GM06990 (cell line): ENCODE results near the gene PIAS2.

Experiments used
- DNase-seq: peaks from one replicate; pipeline ENCODE4 v3.0.0-alpha.2; 2011; ENCODE audit not compliant: insufficient read length; ENCODE audit errors: extremely low read depth
- H3K27me3 ChIP-seq: replicated peaks from 2 replicates; pipeline ENCODE4 v1.6.0; 2011; ENCODE audit warnings: low read length; ENCODE audit not compliant: control insufficient read depth, insufficient read depth
- H3K36me3 ChIP-seq: 2 replicates; pipeline ENCODE4 v1.5.1; 2011; ENCODE audit warnings: low read length; ENCODE audit not compliant: control insufficient read depth, insufficient read depth
- H3K4me3 ChIP-seq: replicated peaks from 2 replicates; pipeline ENCODE4 v1.5.1; 2011; ENCODE audit warnings: low read depth, mild to moderate bottlenecking, control low read depth, low read length
- CTCF ChIP-seq: IDR thresholded peaks from 2 replicates; pipeline ENCODE4 v1.5.1; 2011; ENCODE audit warnings: low read length, control low read depth, mild to moderate bottlenecking, inconsistent platforms; ENCODE audit not compliant: insufficient read depth, poor library complexity, severe bottlenecking

Gene PIAS2

GRCh38 chr18:46794607-46795006, 122.7 kb downstream of the PIAS2 start:
- no peak for TF ChIP-seq CTCF
- DNase-seq: no peak
- H3K27me3 ChIP-seq: no peaks in the 10 kb centered on the region
- H3K36me3 ChIP-seq: no peaks in the 10 kb centered on the region
- H3K4me3 ChIP-seq: no peak overlapping the region

GRCh38 chr18:46793565-46793964, 123.7 kb downstream of the PIAS2 start:
- DNase-seq: no peak
- no peaks in the 10 kb centered on the region for H3K27me3 ChIP-seq
- H3K4me3 ChIP-seq: no peak overlapping the region
- H3K36me3 ChIP-seq: no peaks in the 10 kb centered on the region
- peak; percentile 5 for TF ChIP-seq CTCF

- DNase-seq: no peak
- no peaks in the 10 kb centered on the region for H3K27me3 ChIP-seq
- no peaks in the 10 kb centered on the region for H3K36me3 ChIP-seq
- no peak for TF ChIP-seq CTCF
- no peak overlapping the region for H3K4me3 ChIP-seq
These were observed 128.2 kb downstream of the PIAS2 start for GRCh38 chr18:46789088-46789487.

GRCh38 chr18:46787674-46788073, 129.6 kb downstream of the PIAS2 start:
- Histone ChIP-seq H3K27me3 (no peaks in the 10 kb centered on the region), H3K36me3 (no peaks in the 10 kb centered on the region), H3K4me3 (no peak overlapping the region)
- DNase-seq: no peak
- no peak for TF ChIP-seq CTCF

- peak; percentile 11 for TF ChIP-seq CTCF
These were observed 144.9 kb downstream of the PIAS2 start for GRCh38 chr18:46772357-46772756.

GRCh38 chr18:46771141-46771540, 146.2 kb downstream of the PIAS2 start:
- TF ChIP-seq CTCF: no peak
- no peak overlapping the region for H3K4me3 ChIP-seq
- no peaks in the 10 kb centered on the region for H3K36me3 ChIP-seq
- H3K27me3 ChIP-seq: no peaks in the 10 kb centered on the region
- no peak for DNase-seq

More at GRCh38 chr18:46772357-46772756, 144.9 kb downstream of the PIAS2 start:
- Histone ChIP-seq H3K36me3 (no peaks in the 10 kb centered on the region), H3K27me3 (no peaks in the 10 kb centered on the region), H3K4me3 (no peak overlapping the region)
- no peak for DNase-seq
